ENCODE results near the gene TRIP13. TPM values are rescaled to one million over a fixed set of nuclear protein-coding genes. Genes with fewer than 3 reads are reported as not detected.
A peak's percentile ranks its signal among the peaks of the same experiment; 100 is the strongest.
"Not testable (repeated sequence)": the region's sequence is repeated elsewhere in the genome, so short reads cannot be mapped to it uniquely, and the experiment has no call there.

The TRIP13 gene
- 7.8 TPM for polyA plus RNA-seq (ENCODE audit: insufficient read length)

- peak; percentile 87 for DNase-seq
Measured at GRCh38 chr5:892394-893136, at the start of gene TRIP13, which contains the start of gene BRD9. Gene TRIP13, plus strand, starts transcription at chr5:892884. Its CDS starts 115 bp downstream, at chr5:892999. Gene BRD9, minus strand, starts transcription at chr5:892801. Its CDS starts 144 bp downstream, at chr5:892657.

- not testable (repeated sequence) for DNase-seq
Measured at GRCh38 chr5:843371-843770, 49.3 kb upstream of the TRIP13 start.

GRCh38 chr5:843926-844325 is 48.8 kb upstream of the TRIP13 start:
- not testable (repeated sequence) for DNase-seq

- DNase-seq = not testable (repeated sequence)
Measured at GRCh38 chr5:844426-844825, 48.3 kb upstream of the TRIP13 start.

GRCh38 chr5:845031-845675 is 47.5 kb upstream of the TRIP13 start:
- DNase-seq = not testable (repeated sequence)

GRCh38 chr5:845676-846601 is 46.7 kb upstream of the TRIP13 start:
- DNase-seq = not testable (repeated sequence)

GRCh38 chr5:846602-847091 is 46.0 kb upstream of the TRIP13 start:
- not testable (repeated sequence) for DNase-seq

- DNase-seq = not testable (repeated sequence)
Measured at GRCh38 chr5:847212-847611, 45.5 kb upstream of the TRIP13 start.

GRCh38 chr5:847736-848135 is 44.9 kb upstream of the TRIP13 start:
- DNase-seq = not testable (repeated sequence)

GRCh38 chr5:848671-849111 is 44.0 kb upstream of the TRIP13 start:
- no peak for DNase-seq

- peak; percentile 48 for DNase-seq
Measured at GRCh38 chr5:849651-850301, 42.9 kb upstream of the TRIP13 start.

GRCh38 chr5:850511-851006 is 42.1 kb upstream of the TRIP13 start, which contains the start of gene ZDHHC11:
Gene ZDHHC11, minus strand, starts transcription at chr5:850986. Its CDS starts 384 bp downstream, at chr5:850602.
- no peak for DNase-seq

GRCh38 chr5:851076-851475 is 41.6 kb upstream of the TRIP13 start:
- DNase-seq = no peak

- DNase-seq = no peak
Measured at GRCh38 chr5:851553-851952, 41.1 kb upstream of the TRIP13 start.

- no peak for DNase-seq
Measured at GRCh38 chr5:852018-852417, 40.7 kb upstream of the TRIP13 start.

GRCh38 chr5:852431-853401 is 40.0 kb upstream of the TRIP13 start:
- no peak for DNase-seq

- not testable (repeated sequence) for DNase-seq
Measured at GRCh38 chr5:853416-854090, 39.1 kb upstream of the TRIP13 start.

GRCh38 chr5:854217-854616 is 38.5 kb upstream of the TRIP13 start:
- DNase-seq = no peak

- no peak for DNase-seq
Measured at GRCh38 chr5:854966-855743, 37.5 kb upstream of the TRIP13 start.
